Activated CD8-positive, alpha-beta memory T cell treated with anti-CD3 and anti-CD28 coated beads for 1 hour (primary cell): Measurements from ENCODE around the gene RAPGEFL1.
"Not testable (repeated sequence)": the region's sequence is repeated elsewhere in the genome, so short reads cannot be mapped to it uniquely, and the experiment has no call there.

Experiments used
- DNase-seq, 2 donors: peaks; one replicate each; pipeline ENCODE4 v3.0.0-alpha.2; 2020; ENCODE audit warnings: low read depth in 1 of 2; ENCODE audit errors: extremely low read depth in 1 of 2

RAPGEFL1 gene

GRCh38 chr17:40177275-40177874, at the start of gene RAPGEFL1:
TSS of gene RAPGEFL1 (plus strand) at chr17:40177470. CDS start at chr17:40177862, 392 bp downstream.
- DNase-seq: peak; percentile 49 to 75

- no peak for DNase-seq
Measured at GRCh38 chr17:40129498-40129897, 47.8 kb upstream of the RAPGEFL1 start.

- DNase-seq: no peak
Measured at GRCh38 chr17:40130352-40131042, 46.8 kb upstream of the RAPGEFL1 start.

GRCh38 chr17:40134184-40134583, 43.1 kb upstream of the RAPGEFL1 start:
- DNase-seq: no peak

GRCh38 chr17:40135817-40136216, 41.5 kb upstream of the RAPGEFL1 start:
- no peak for DNase-seq

GRCh38 chr17:40139566-40140058, 37.7 kb upstream of the RAPGEFL1 start:
- DNase-seq: no peak

- DNase-seq: not testable (repeated sequence)
Measured at GRCh38 chr17:40143166-40143565, 34.1 kb upstream of the RAPGEFL1 start.

GRCh38 chr17:40145476-40145875, 31.8 kb upstream of the RAPGEFL1 start:
- DNase-seq: no peak

GRCh38 chr17:40148527-40148926, 28.7 kb upstream of the RAPGEFL1 start:
- DNase-seq: no peak

GRCh38 chr17:40150276-40150675, 27.0 kb upstream of the RAPGEFL1 start:
- DNase-seq: no peak

GRCh38 chr17:40151414-40151963, 25.8 kb upstream of the RAPGEFL1 start:
- DNase-seq: no peak

- no peak for DNase-seq
Measured at GRCh38 chr17:40153603-40154236, 23.6 kb upstream of the RAPGEFL1 start.

GRCh38 chr17:40157973-40158372, 19.3 kb upstream of the RAPGEFL1 start:
- no peak for DNase-seq

- DNase-seq: no peak
Measured at GRCh38 chr17:40158438-40159013, 18.7 kb upstream of the RAPGEFL1 start.

- DNase-seq: no peak
Measured at GRCh38 chr17:40159456-40159855, 17.8 kb upstream of the RAPGEFL1 start.

- no peak for DNase-seq
Measured at GRCh38 chr17:40167685-40168261, 9.5 kb upstream of the RAPGEFL1 start.

GRCh38 chr17:40168262-40168832, 8.9 kb upstream of the RAPGEFL1 start:
- no peak for DNase-seq

- DNase-seq: no peak
Measured at GRCh38 chr17:40170325-40170724, 6.9 kb upstream of the RAPGEFL1 start.

GRCh38 chr17:40171750-40172149, 5.5 kb upstream of the RAPGEFL1 start:
- DNase-seq: no peak

- no peak for DNase-seq
Measured at GRCh38 chr17:40173091-40173777, 4.0 kb upstream of the RAPGEFL1 start.
